ENCODE measurements around the gene DNASE1.

GRCh38 chr16:3670711-3671110 is 16.2 kb downstream of the DNASE1 start:
- TF ChIP-seq CTCF (IDR thresholded peaks at IDR 0.05; ENCODE audit: low read depth, low read length) (no peak), EZH2phosphoT487 (IDR thresholded peaks at IDR 0.05; ENCODE audit: low read depth) (no peak)
